ENCODE data around the gene CTNNA3. TPM values are rescaled to one million over a fixed set of nuclear protein-coding genes. Genes with fewer than 3 reads are reported as not detected.

The CTNNA3 gene
- total RNA-seq, 1 experiment from 2014 or later: 0.85 TPM

DNA sequence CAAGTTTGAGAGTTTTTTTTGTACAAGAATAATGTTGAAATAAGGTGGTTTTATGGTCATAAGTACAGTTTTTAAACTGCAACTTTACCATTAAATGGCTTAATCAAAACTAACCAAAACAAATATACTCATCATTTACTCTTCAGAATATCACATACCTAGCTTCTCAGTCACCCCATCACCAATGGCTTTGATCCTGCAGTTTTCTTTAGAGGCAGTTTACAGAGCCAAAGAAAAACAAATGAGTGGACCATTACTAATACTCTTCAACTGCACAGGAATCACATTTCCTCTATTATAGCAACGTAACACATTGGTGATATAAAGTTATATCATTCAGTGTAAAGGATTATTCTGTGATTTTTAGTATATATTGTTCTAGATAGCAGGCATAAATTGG, 1346.3 kb downstream of the CTNNA3 start:
- H3K4me3 ChIP-seq (ENCODE audit: low read depth in 2 of 2, low read length in 2 of 2): no peak overlapping the region
- ChIA-PET CTCF (no interaction called here), POLR2A (no interaction called here)
- intact Hi-C loops (cut with micrococcal nuclease; ENCODE audit: unreplicated experiment): no loop called here
- no peaks in the 10 kb centered on the region for H3K27me3 ChIP-seq (ENCODE audit: control insufficient read depth, insufficient read depth, low read length)
- H3K4me1 ChIP-seq (ENCODE audit: control insufficient read depth, insufficient read depth, low read length): no peaks in the 10 kb centered on the region
- H3K27ac ChIP-seq (ENCODE audit: low read length): no peak overlapping the region
- no TSS peak for BruUV-seq (replicated peaks)
- TF ChIP-seq TCF7L2 (IDR thresholded peaks at IDR 0.05; ENCODE audit: low read depth, low read length): no peak
- TF ChIP-seq, protein P1, sequence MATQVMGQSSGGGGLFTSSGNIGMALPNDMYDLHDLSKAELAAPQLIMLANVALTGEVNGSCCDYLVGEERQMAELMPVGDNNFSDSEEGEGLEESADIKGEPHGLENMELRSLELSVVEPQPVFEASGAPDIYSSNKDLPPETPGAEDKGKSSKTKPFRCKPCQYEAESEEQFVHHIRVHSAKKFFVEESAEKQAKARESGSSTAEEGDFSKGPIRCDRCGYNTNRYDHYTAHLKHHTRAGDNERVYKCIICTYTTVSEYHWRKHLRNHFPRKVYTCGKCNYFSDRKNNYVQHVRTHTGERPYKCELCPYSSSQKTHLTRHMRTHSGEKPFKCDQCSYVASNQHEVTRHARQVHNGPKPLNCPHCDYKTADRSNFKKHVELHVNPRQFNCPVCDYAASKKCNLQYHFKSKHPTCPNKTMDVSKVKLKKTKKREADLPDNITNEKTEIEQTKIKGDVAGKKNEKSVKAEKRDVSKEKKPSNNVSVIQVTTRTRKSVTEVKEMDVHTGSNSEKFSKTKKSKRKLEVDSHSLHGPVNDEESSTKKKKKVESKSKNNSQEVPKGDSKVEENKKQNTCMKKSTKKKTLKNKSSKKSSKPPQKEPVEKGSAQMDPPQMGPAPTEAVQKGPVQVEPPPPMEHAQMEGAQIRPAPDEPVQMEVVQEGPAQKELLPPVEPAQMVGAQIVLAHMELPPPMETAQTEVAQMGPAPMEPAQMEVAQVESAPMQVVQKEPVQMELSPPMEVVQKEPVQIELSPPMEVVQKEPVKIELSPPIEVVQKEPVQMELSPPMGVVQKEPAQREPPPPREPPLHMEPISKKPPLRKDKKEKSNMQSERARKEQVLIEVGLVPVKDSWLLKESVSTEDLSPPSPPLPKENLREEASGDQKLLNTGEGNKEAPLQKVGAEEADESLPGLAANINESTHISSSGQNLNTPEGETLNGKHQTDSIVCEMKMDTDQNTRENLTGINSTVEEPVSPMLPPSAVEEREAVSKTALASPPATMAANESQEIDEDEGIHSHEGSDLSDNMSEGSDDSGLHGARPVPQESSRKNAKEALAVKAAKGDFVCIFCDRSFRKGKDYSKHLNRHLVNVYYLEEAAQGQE (IDR thresholded peaks at IDR 0.05; ENCODE audit: insufficient read depth in 1 of 2, low read depth in 2 of 2, low read length in 1 of 2): no peak
- no peak for TF ChIP-seq POLR2AphosphoS5 (IDR thresholded peaks at IDR 0.05; ENCODE audit: low read depth, low read length)
- TF ChIP-seq SIN3A (IDR thresholded peaks at IDR 0.05; ENCODE audit: borderline replicate concordance, insufficient read depth, low read depth, low read length): no peak
- TF ChIP-seq, protein P2, sequence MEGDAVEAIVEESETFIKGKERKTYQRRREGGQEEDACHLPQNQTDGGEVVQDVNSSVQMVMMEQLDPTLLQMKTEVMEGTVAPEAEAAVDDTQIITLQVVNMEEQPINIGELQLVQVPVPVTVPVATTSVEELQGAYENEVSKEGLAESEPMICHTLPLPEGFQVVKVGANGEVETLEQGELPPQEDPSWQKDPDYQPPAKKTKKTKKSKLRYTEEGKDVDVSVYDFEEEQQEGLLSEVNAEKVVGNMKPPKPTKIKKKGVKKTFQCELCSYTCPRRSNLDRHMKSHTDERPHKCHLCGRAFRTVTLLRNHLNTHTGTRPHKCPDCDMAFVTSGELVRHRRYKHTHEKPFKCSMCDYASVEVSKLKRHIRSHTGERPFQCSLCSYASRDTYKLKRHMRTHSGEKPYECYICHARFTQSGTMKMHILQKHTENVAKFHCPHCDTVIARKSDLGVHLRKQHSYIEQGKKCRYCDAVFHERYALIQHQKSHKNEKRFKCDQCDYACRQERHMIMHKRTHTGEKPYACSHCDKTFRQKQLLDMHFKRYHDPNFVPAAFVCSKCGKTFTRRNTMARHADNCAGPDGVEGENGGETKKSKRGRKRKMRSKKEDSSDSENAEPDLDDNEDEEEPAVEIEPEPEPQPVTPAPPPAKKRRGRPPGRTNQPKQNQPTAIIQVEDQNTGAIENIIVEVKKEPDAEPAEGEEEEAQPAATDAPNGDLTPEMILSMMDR (IDR thresholded peaks at IDR 0.05): no peak
- no peak for ATAC-seq
- H3K36me3 ChIP-seq (ENCODE audit: control insufficient read depth, insufficient read depth, low read length): no peaks in the 10 kb centered on the region
- in situ Hi-C loops (cut with HindIII; ENCODE audit: low pct_unique_long_range_greater_than_20kb, low sequenced_read_pairs): no loop called here
- DNase-seq (ENCODE audit: low read depth, low spot score): no peak
- H3K9me3 ChIP-seq (ENCODE audit: control insufficient read depth, insufficient read depth, low read depth, low read length): no peaks in the 10 kb centered on the region; the same call in 1 of the 2 replicates

DNA sequence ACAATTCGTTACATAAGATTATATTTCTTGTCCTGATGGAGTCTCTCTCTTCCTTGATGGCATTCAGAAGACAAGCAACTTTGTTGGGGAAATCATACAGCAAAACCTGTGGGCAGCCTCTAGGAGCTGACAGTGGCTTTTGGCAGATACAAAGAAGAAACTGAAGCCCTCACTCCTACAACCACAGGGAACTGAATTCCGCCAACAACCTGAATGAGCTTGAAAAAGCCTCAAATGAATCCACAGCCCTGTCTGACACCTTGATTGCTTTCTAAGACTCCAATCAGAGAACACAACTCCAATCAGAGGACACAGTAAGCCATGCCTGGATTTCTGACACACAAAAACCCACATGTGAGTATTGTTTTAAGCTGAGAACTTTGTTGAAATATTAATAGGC, 1346.9 kb downstream of the CTNNA3 start:
- CTCF ChIA-PET: no interaction called here
- Histone ChIP-seq H3K9me3 (ENCODE audit: control insufficient read depth, insufficient read depth, low read depth, low read length) (no peaks in the 10 kb centered on the region; the same call in 1 of the 2 replicates), H3K4me3 (ENCODE audit: low read depth in 2 of 2, low read length in 2 of 2) (no peak overlapping the region), H3K4me1 (ENCODE audit: control insufficient read depth, insufficient read depth, low read length) (no peaks in the 10 kb centered on the region), H3K36me3 (ENCODE audit: control insufficient read depth, insufficient read depth, low read length) (no peaks in the 10 kb centered on the region), H3K27me3 (ENCODE audit: control insufficient read depth, insufficient read depth, low read length) (no peaks in the 10 kb centered on the region), H3K27ac (ENCODE audit: low read length) (no peak overlapping the region)
- POLR2A ChIA-PET: no interaction called here
- no peak for ATAC-seq
- intact Hi-C loops (cut with micrococcal nuclease; ENCODE audit: unreplicated experiment) (no loop called here), in situ Hi-C loops (cut with HindIII; ENCODE audit: low pct_unique_long_range_greater_than_20kb, low sequenced_read_pairs) (no loop called here)
- no peak for DNase-seq (ENCODE audit: low read depth, low spot score)
- BruUV-seq (replicated peaks): no TSS peak
- TF ChIP-seq TCF7L2 (IDR thresholded peaks at IDR 0.05; ENCODE audit: low read depth, low read length) (no peak), SIN3A (IDR thresholded peaks at IDR 0.05; ENCODE audit: borderline replicate concordance, insufficient read depth, low read depth, low read length) (no peak), POLR2AphosphoS5 (IDR thresholded peaks at IDR 0.05; ENCODE audit: low read depth, low read length) (no peak)
- TF ChIP-seq, protein P1 (IDR thresholded peaks at IDR 0.05; ENCODE audit: insufficient read depth in 1 of 2, low read depth in 2 of 2, low read length in 1 of 2): no peak
- TF ChIP-seq, protein P2 (IDR thresholded peaks at IDR 0.05): no peak
